AG20443 (cell line): Measurements from ENCODE around the gene MCL1.
A peak's percentile ranks its signal among the peaks of the same experiment; 100 is the strongest.

Source experiments
- DNase-seq: peaks from one replicate; pipeline ENCODE4 v3.0.0; 2012; ENCODE audit warnings: low spot score, mixed read lengths

Gene MCL1

GRCh38 chr1:150555971-150556865 lies 23.2 kb downstream of the MCL1 start:
- DNase-seq, result no peak

GRCh38 chr1:150555198-150555970 lies 24.0 kb downstream of the MCL1 start:
- DNase-seq, result no peak

GRCh38 chr1:150554086-150554452 lies 25.3 kb downstream of the MCL1 start:
- DNase-seq, result no peak

GRCh38 chr1:150553392-150554085 lies 25.9 kb downstream of the MCL1 start:
- no peak for DNase-seq

- DNase-seq, result no peak
These were observed 26.5 kb downstream of the MCL1 start for GRCh38 chr1:150552911-150553289.

- peak; percentile 92 for DNase-seq
These were observed 27.1 kb downstream of the MCL1 start for GRCh38 chr1:150552128-150552910.

- DNase-seq, result no peak
These were observed 27.7 kb downstream of the MCL1 start for GRCh38 chr1:150551784-150552127.

GRCh38 chr1:150551051-150551783 lies 28.2 kb downstream of the MCL1 start:
- DNase-seq, result peak; percentile 21

- peak; percentile 35 for DNase-seq
These were observed 29.0 kb downstream of the MCL1 start for GRCh38 chr1:150550222-150551050.

GRCh38 chr1:150549496-150550221 lies 29.8 kb downstream of the MCL1 start:
- DNase-seq, result peak; percentile 66

GRCh38 chr1:150548632-150549495 lies 30.5 kb downstream of the MCL1 start, which contains the start of gene ADAMTSL4:
TSS of gene ADAMTSL4 (plus strand) at chr1:150549408. CDS start at chr1:150552289, 2,881 bp downstream.
- peak; percentile 80 for DNase-seq

- no peak for DNase-seq
These were observed 31.1 kb downstream of the MCL1 start for GRCh38 chr1:150548324-150548631.

- DNase-seq, result no peak
These were observed 33.0 kb downstream of the MCL1 start for GRCh38 chr1:150546294-150546937.

- no peak for DNase-seq
These were observed 33.9 kb downstream of the MCL1 start for GRCh38 chr1:150545486-150546032.

GRCh38 chr1:150544204-150544603 lies 35.2 kb downstream of the MCL1 start:
- no peak for DNase-seq

GRCh38 chr1:150543500-150544143 lies 35.8 kb downstream of the MCL1 start:
- DNase-seq, result peak; percentile 43
